Measurements from ENCODE around the gene POTEB3. TPM values are rescaled to one million over a fixed set of nuclear protein-coding genes. Genes with fewer than 3 reads are reported as not detected.
"Not testable (repeated sequence)": the region's sequence is repeated elsewhere in the genome, so short reads cannot be mapped to it uniquely, and the experiment has no call there.

Gene POTEB3
- total RNA-seq: not detected

DNA sequence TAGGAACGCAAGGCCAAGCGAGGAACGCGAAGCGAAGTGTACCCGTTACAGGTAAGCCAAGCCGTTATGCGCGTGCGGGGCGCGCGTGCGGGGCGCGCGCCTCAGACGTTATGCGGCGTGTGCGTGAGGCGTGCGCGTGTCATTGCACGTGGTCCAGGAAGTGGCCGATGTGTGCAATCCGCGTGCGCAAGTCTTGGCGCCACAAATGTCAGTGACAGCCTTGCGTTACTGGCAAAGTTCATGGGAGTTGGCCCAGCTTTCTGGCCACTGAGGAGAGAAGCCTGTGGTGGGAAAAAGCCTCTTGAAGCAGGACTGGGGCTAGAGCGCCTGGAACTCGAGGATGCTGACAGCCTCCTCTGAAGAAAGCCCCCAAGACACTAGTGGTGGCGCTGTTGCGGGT lies at the start of gene POTEB3:
TSS of gene POTEB3 (minus strand) at position 101 of the 400 bp plus-strand sequence. CDS start 488 bp downstream, outside the sequence.
- POLR2A ChIA-PET; DNase-seq; CTCF ChIA-PET; H3K27ac Mint-ChIP-seq; H3K27me3 Mint-ChIP-seq; H3K4me3 Mint-ChIP-seq; H3K4me1 Mint-ChIP-seq; H3K9me3 Mint-ChIP-seq; H3K36me3 Mint-ChIP-seq (ENCODE audit: low read depth): not testable (repeated sequence)

DNA sequence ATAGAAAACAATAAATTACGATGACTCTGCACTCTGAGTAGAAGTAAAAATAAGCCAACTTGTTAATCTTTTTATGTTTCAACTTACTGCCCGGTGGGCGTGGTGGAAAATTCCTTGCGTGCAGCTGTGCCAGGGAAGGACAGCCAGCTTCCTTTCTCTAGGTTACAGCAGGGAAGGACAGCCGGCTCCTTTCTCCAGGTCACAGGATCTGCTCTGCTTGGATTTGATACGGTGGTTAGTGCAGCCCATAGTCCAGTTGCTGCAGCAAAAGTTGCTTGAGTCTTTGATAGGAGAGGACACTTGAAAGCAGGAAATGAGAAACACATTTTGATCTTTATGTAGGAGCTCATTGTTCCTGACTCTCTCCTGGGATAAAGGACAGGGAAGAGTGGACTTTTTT lies 13.4 kb upstream of the POTEB3 start:
- H3K4me3 Mint-ChIP-seq; DNase-seq; H3K27ac Mint-ChIP-seq; H3K9me3 Mint-ChIP-seq; H3K4me1 Mint-ChIP-seq; CTCF ChIA-PET; H3K36me3 Mint-ChIP-seq (ENCODE audit: low read depth); H3K27me3 Mint-ChIP-seq; POLR2A ChIA-PET: not testable (repeated sequence)

DNA sequence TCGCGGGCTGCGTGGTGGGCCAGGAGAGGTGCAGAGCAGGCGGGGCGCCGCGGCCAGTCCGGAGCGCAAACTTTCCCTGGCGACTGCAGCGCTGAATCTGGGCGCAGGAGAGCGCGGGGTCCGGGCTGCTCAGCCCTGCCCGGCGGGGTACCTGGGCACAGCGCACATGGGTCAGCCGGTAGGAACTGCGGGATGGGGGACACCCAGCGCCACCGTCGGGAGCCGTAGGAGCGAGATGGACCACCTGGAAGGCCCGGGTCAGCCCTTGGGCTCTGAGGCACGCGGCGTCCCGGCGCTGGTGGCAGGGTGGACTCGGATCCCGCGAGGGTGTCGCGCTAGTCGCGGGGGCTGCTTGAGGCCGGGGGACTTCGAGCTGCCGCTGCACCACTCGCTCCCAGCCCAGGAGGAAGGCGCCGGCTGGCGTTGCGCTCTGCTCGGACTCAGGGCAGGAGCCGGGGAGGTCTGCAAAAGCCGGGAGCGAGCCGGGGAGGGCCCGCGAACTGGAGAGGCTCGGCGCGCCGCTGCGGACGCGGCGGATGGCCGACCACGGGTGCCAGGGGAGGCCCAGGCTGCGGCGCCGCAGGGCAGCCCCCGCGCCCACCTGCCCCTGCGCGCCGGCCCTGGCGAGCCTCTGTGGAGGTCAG lies 11.7 kb upstream of the POTEB3 start:
- peak; percentile 3 for DNase-seq
- H3K27ac Mint-ChIP-seq; H3K27me3 Mint-ChIP-seq; H3K9me3 Mint-ChIP-seq; H3K4me1 Mint-ChIP-seq; CTCF ChIA-PET; H3K4me3 Mint-ChIP-seq; H3K36me3 Mint-ChIP-seq (ENCODE audit: low read depth); POLR2A ChIA-PET: not testable (repeated sequence)

- POLR2A ChIA-PET; DNase-seq; H3K27me3 Mint-ChIP-seq; H3K4me3 Mint-ChIP-seq; H3K9me3 Mint-ChIP-seq; H3K4me1 Mint-ChIP-seq; H3K27ac Mint-ChIP-seq; H3K36me3 Mint-ChIP-seq (ENCODE audit: low read depth); CTCF ChIA-PET: not testable (repeated sequence)
These were observed 11.2 kb upstream of the POTEB3 start for GRCh38 chr15:21451487-21451886.

DNA sequence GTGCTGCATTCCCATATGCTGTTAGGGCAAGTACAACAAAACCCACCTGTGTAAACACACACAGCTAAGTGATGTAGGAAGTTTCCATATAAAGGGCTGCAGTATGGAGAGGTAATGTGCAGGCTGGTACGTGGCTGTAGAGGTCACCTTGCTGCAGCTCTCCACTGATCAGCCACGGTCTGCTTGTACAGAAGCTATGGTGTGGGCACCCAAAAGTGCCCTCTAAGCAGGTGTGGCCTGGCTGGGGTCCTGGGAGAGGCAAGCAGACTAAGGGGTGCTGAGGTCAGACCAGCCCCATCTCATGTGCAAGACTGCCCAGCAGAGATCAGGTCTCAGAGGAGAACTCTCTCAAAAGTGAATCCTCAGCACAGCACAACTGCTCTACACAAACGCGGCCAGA lies 32.9 kb downstream of the POTEB3 start:
- H3K27me3 Mint-ChIP-seq; CTCF ChIA-PET; H3K27ac Mint-ChIP-seq; H3K4me3 Mint-ChIP-seq; DNase-seq; H3K4me1 Mint-ChIP-seq; POLR2A ChIA-PET; H3K36me3 Mint-ChIP-seq (ENCODE audit: low read depth); H3K9me3 Mint-ChIP-seq: not testable (repeated sequence)

DNA sequence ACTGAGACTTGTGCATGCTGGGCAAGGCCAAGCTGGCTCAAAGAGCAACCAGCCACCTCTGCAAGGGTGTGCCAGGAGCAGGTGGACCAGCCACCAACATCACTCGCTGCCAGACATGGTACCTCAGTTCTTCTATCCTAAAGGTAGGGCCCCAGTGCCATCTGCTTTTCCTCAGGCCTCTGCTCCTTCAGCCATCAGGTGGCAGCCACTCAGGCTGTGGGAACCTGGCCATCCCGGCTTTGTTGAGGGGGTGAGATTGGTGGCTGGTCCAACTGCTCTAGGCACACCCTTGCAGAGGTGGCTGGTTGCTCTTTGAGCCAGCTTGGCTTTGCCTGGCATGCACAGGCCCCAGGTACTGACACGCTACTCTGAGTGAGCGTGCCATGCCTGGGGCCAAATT lies 38.8 kb downstream of the POTEB3 start:
- H3K4me1 Mint-ChIP-seq; DNase-seq; H3K36me3 Mint-ChIP-seq (ENCODE audit: low read depth); CTCF ChIA-PET; H3K4me3 Mint-ChIP-seq; H3K9me3 Mint-ChIP-seq; H3K27me3 Mint-ChIP-seq; H3K27ac Mint-ChIP-seq; POLR2A ChIA-PET: not testable (repeated sequence)

DNA sequence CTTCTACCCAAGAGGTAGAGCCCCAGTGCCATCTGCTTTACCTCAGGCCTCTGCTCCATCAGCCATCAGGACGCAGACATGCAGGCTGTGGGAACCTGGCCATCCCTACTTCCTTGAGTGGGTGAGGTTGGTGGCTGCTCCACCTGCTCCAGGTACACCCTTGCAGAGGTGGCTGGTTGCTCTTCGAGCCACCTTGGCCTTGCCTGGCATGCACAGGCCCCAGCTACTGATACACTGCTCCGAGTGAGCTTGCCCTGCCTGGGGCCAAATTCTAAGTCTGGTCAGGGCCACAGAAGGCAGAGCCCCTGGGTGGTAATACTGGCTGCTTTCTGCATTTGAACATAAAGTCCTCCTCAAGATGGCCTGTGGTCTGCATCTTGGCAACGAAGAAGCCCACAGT lies 41.2 kb downstream of the POTEB3 start:
- H3K4me1 Mint-ChIP-seq; H3K36me3 Mint-ChIP-seq (ENCODE audit: low read depth); H3K27ac Mint-ChIP-seq; POLR2A ChIA-PET; CTCF ChIA-PET; H3K9me3 Mint-ChIP-seq; H3K27me3 Mint-ChIP-seq; H3K4me3 Mint-ChIP-seq; DNase-seq: not testable (repeated sequence)

DNA sequence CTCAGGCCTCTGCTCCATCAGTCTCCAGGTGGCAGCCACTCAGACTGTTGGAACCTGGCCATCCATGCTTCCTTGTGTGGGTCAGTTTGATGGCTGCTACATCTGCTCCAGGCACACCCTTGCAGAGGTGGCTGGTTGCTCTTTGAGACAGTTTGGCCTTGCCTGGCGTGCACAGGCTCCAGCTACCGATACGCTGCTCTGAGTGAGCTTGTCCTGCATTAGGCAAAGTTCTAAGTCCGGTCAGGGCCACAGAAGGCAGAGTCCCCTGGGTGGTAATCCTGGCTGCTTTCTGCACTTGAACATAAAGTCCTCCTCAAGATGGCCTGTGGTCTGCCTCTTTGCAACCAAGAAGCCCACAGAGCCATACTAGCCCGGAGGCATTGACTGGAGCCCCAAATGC lies 41.8 kb downstream of the POTEB3 start:
- CTCF ChIA-PET; H3K4me3 Mint-ChIP-seq; H3K27me3 Mint-ChIP-seq; H3K36me3 Mint-ChIP-seq (ENCODE audit: low read depth); H3K4me1 Mint-ChIP-seq; H3K27ac Mint-ChIP-seq; H3K9me3 Mint-ChIP-seq; POLR2A ChIA-PET; DNase-seq: not testable (repeated sequence)

GRCh38 chr15:21397656-21398055 lies 42.6 kb downstream of the POTEB3 start:
- H3K4me1 Mint-ChIP-seq; CTCF ChIA-PET; H3K9me3 Mint-ChIP-seq; POLR2A ChIA-PET; H3K27me3 Mint-ChIP-seq; H3K36me3 Mint-ChIP-seq (ENCODE audit: low read depth); H3K27ac Mint-ChIP-seq; DNase-seq; H3K4me3 Mint-ChIP-seq: not testable (repeated sequence)

- H3K4me1 Mint-ChIP-seq; POLR2A ChIA-PET; H3K27me3 Mint-ChIP-seq; H3K27ac Mint-ChIP-seq; H3K36me3 Mint-ChIP-seq (ENCODE audit: low read depth); H3K4me3 Mint-ChIP-seq; CTCF ChIA-PET; H3K9me3 Mint-ChIP-seq; DNase-seq: not testable (repeated sequence)
These were observed 43.1 kb downstream of the POTEB3 start for GRCh38 chr15:21397186-21397585.

DNA sequence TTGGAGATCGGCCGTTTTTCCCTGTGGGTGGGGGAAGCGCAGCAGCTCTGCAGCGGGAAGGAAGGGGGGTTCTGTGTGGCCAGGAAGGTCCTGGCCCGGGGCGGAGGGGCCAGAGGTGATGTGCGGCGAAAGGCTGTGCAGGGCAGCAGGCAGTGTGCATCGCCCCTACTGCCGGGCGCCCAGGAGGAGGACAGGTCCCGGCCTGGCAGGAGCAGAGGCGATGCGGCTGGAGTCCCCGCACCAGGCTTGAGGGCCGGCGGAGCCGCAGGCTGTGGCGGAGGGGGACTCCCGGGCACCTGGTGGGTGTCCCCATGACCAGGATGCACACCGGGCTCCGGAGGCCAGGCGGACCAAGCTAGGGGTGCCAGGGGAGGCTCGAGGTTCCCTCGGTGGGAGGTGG lies 54.3 kb downstream of the POTEB3 start:
- H3K4me3 Mint-ChIP-seq; H3K36me3 Mint-ChIP-seq (ENCODE audit: low read depth); POLR2A ChIA-PET; CTCF ChIA-PET; H3K9me3 Mint-ChIP-seq; H3K4me1 Mint-ChIP-seq; DNase-seq; H3K27me3 Mint-ChIP-seq; H3K27ac Mint-ChIP-seq: not testable (repeated sequence)

DNA sequence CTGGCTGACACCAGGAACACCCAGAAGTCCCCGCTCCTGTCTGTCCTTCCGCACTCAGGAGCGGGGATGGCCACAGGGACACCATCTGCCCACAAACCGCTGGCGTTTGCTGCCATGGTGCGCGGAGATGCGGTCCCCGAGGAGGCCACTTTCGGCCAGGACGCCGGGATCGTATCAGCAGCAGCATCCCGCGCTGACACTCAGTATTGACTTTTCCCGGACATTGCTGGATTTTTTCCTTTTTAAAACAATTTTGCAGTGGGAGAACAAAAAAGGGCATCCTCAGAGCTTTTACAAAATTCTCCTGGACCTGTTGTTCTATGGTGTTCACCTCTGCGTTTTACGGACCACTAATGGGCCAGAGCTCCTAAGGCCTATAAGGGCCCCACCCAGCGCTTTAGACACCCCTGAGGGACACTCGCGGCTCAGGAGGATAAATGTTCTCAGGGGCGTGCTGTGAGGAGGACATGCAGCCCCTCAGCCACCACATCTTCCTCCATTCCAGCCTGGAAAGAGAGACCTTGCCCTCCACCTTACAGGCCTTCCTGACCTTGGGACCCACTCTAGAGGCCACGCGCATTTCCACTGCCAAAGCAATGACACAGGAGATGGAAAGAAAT lies 56.3 kb downstream of the POTEB3 start:
- H3K36me3 Mint-ChIP-seq (ENCODE audit: low read depth); H3K4me3 Mint-ChIP-seq; H3K27ac Mint-ChIP-seq; POLR2A ChIA-PET; CTCF ChIA-PET; H3K9me3 Mint-ChIP-seq; DNase-seq; H3K4me1 Mint-ChIP-seq; H3K27me3 Mint-ChIP-seq: not testable (repeated sequence)

- H3K36me3 Mint-ChIP-seq (ENCODE audit: low read depth); H3K4me3 Mint-ChIP-seq; CTCF ChIA-PET; DNase-seq; H3K27me3 Mint-ChIP-seq; H3K27ac Mint-ChIP-seq; H3K4me1 Mint-ChIP-seq; POLR2A ChIA-PET; H3K9me3 Mint-ChIP-seq: not testable (repeated sequence)
These were observed 66.6 kb downstream of the POTEB3 start for GRCh38 chr15:21373682-21374081.

DNA sequence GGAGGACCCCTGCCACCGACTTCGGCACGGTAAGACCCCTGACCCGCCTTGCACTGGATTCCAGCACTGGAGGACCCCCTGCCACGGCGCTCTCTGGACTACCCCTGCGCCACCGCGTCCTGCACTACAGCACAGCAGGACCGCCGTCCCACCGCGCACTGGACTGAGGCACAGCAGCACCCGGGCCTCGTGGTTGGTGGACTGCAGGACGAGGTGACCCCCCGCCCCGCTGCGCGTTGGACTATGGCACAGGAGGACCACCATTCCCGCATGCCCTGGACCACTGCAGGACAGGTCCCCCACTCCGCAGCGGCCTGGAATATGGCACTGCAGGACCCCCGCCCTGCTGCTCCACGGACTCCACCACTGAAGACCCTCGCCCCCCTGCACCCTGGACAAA lies 71.1 kb downstream of the POTEB3 start:
- H3K4me1 Mint-ChIP-seq; H3K9me3 Mint-ChIP-seq; H3K27ac Mint-ChIP-seq; POLR2A ChIA-PET; H3K4me3 Mint-ChIP-seq; H3K36me3 Mint-ChIP-seq (ENCODE audit: low read depth); DNase-seq; CTCF ChIA-PET; H3K27me3 Mint-ChIP-seq: not testable (repeated sequence)
